GM06990 (cell line): ENCODE measurements around the gene ELOVL7.

Source experiments
- DNase-seq: peaks from one replicate; pipeline ENCODE4 v3.0.0-alpha.2; 2011; ENCODE audit not compliant: insufficient read length; ENCODE audit errors: extremely low read depth
- H3K27me3 ChIP-seq: replicated peaks from 2 replicates; pipeline ENCODE4 v1.6.0; 2011; ENCODE audit warnings: low read length; ENCODE audit not compliant: control insufficient read depth, insufficient read depth
- H3K36me3 ChIP-seq: 2 replicates; pipeline ENCODE4 v1.5.1; 2011; ENCODE audit warnings: low read length; ENCODE audit not compliant: control insufficient read depth, insufficient read depth
- H3K4me3 ChIP-seq: replicated peaks from 2 replicates; pipeline ENCODE4 v1.5.1; 2011; ENCODE audit warnings: low read depth, mild to moderate bottlenecking, control low read depth, low read length
- TF ChIP-seq, protein P1 (sequence below): IDR thresholded peaks from 2 replicates; pipeline ENCODE4 v1.5.1; 2011; ENCODE audit warnings: low read length, control low read depth, mild to moderate bottlenecking, inconsistent platforms; ENCODE audit not compliant: insufficient read depth, poor library complexity, severe bottlenecking

The ELOVL7 gene

DNA sequence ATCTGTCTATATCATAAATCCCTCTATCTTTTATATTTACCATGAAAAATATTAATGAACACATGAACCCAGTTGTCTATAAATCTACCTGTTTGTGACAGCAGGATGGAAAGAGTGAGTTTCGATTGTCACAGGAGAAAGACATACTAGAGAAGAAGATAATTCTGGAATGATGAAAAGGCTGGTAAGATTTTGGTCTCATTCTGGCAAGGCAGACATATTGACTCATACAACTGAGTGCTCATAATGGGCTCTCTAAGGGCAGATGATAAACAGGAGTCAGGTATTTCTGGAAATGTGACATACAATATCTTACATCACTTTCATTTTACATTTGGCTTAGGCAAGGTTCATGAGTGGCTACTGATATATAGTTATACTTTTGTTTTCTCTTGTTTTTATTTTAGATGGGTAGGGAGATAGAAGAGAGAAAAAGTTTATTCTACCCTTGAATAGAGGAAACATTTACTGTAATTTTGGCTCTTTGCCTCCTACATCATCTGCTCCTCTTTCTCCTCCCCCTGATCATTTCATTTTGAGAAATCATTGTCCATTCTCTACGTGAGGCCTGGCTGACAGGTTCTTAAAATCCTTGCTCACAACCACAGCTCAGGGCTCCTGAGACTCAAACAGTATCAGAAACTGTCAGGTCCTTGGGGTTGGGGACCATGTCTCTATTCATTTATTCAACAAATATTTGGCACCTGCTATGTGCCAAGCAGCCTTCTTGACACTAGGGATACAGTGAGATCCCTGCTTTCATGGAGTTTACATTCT, 14.4 kb downstream of the ELOVL7 start:
- Histone ChIP-seq H3K4me3 (no peak overlapping the region), H3K36me3 (no peaks in the 10 kb centered on the region), H3K27me3 (no peaks in the 10 kb centered on the region)
- TF ChIP-seq, protein P1, sequence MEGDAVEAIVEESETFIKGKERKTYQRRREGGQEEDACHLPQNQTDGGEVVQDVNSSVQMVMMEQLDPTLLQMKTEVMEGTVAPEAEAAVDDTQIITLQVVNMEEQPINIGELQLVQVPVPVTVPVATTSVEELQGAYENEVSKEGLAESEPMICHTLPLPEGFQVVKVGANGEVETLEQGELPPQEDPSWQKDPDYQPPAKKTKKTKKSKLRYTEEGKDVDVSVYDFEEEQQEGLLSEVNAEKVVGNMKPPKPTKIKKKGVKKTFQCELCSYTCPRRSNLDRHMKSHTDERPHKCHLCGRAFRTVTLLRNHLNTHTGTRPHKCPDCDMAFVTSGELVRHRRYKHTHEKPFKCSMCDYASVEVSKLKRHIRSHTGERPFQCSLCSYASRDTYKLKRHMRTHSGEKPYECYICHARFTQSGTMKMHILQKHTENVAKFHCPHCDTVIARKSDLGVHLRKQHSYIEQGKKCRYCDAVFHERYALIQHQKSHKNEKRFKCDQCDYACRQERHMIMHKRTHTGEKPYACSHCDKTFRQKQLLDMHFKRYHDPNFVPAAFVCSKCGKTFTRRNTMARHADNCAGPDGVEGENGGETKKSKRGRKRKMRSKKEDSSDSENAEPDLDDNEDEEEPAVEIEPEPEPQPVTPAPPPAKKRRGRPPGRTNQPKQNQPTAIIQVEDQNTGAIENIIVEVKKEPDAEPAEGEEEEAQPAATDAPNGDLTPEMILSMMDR = no peak
- peak; percentile 13 for DNase-seq

DNA sequence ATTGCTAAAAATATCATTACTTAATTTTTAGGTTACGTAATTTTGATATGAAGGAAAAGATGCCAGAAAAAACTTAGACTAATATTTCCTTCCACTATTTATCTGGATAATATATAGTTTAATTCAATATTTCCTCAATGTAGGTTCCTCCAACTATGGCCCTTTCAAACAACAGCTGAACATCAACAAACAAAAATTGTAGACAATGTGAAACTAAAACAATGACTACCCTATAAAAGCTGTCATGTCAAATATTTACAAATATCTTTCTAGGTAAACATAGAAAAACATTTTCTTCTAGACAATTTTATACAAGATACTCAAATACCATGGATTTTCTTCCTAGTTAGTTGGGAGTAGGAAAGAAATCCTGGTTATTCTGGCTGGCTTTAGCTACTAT, 16.9 kb downstream of the ELOVL7 start:
- TF ChIP-seq, protein P1 = no peak
- Histone ChIP-seq H3K27me3 (no peaks in the 10 kb centered on the region), H3K36me3 (no peaks in the 10 kb centered on the region), H3K4me3 (no peak overlapping the region)
- no peak for DNase-seq

DNA sequence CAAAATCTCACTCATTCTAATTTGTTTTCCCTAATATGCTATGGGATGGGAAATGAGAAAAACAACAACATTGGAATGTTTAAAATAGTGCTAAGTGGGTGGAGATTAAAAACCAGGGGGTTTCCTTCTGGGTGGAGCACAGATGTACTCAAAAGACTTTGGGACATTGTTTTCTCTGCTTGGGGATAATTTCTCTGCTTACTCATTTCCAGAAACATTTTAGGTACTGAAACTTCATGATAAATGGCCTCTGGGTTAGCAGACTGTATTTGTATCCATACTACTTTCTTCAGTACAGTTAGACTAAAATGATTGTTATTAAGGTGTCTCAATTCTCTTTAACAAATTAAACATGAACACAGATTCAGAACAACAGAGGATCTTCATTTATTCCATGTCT, 17.4 kb downstream of the ELOVL7 start:
- H3K4me3 ChIP-seq = no peak overlapping the region
- H3K36me3 ChIP-seq = no peaks in the 10 kb centered on the region
- DNase-seq = peak; percentile 65
- H3K27me3 ChIP-seq = no peaks in the 10 kb centered on the region
- TF ChIP-seq, protein P1 = no peak

DNA sequence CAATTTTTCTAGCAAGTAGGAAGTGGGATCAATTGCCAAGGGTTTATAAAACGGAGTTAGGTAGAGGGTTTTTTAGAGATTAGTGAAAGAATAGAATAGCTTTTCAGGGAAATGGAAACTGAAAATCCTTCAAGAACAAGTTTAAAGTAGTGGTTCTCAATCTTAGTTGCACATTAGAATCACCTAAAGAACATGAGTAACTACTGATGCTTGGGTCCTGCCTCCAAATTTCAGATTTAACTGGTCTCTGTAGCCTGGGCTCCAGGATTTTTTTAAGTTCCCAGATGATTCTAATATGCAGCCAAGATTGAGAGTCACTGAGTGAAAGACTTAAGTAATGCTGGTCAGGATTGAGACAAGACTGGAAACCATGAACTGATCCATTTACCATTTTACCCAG, 20.5 kb downstream of the ELOVL7 start:
- no peak for DNase-seq
- no peak overlapping the region for H3K4me3 ChIP-seq
- no peaks in the 10 kb centered on the region for H3K27me3 ChIP-seq
- TF ChIP-seq, protein P1 = no peak
- no peaks in the 10 kb centered on the region for H3K36me3 ChIP-seq

DNA sequence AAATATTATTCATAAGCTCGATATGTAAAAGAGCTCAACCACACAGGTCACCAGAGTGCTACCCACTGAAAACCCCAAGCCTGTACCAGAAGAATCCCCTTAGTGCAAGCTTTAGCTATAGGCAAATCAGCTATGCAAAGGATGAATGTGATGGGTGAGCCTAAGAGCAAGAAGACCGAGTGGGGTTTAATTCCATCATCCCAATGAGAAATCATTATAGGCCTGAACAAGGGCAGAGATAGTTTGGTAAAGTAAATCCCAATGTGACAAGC, 21.8 kb downstream of the ELOVL7 start:
- no peaks in the 10 kb centered on the region for H3K36me3 ChIP-seq
- no peak for DNase-seq
- no peak overlapping the region for H3K4me3 ChIP-seq
- TF ChIP-seq, protein P1 = no peak
- H3K27me3 ChIP-seq = no peaks in the 10 kb centered on the region
